Activated T-helper 1 cell treated with Interleukin-2 at 50 U/mL for 16 hours (primary cell): Measurements from ENCODE around the gene RPRML.
"Not testable (repeated sequence)": the region's sequence is repeated elsewhere in the genome, so short reads cannot be mapped to it uniquely, and the experiment has no call there.

Source experiments
- DNase-seq: peaks from one replicate; pipeline ENCODE4 v3.0.0-alpha.2; 2020; ENCODE audit warnings: low read depth

The RPRML gene

DNA sequence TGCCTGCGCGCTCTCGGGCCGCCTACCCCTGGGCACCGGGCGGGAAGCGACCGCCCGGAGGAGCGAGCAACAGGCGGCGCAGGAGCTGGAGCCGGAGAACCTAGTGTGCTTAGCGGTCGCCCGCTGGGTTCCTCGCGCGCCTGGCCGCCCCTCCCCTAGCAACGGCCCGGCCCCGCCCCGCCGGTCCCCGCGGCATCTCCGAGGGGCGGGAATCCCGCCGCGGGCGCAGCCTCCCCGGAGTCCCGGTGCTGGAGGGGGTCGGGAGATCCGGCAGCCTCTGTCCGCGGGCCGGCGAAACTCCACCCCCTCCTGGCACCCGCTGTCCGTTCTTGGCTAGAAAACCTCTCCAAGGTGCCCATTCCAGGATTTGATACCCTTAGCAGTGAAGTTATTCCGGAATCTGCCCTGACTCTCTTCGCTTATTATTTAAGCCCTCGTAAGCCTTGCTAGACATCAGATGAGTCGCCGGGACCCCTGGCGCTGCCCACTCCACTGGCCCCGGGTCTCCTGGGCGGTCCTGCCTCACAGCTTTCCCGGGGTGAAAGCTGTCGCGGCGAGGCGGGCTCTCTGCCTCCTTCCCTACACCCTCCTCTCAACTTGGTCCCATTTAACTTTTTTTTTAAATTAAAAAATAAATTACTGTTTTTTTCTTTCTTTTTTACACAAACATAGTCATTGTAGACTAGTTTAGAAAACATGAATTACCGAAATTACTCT lies at the start of gene RPRML:
Gene RPRML (minus strand): TSS at position 107 of the 717 bp plus-strand sequence. CDS start 246 bp downstream, outside the sequence.
- DNase-seq, result no peak

DNA sequence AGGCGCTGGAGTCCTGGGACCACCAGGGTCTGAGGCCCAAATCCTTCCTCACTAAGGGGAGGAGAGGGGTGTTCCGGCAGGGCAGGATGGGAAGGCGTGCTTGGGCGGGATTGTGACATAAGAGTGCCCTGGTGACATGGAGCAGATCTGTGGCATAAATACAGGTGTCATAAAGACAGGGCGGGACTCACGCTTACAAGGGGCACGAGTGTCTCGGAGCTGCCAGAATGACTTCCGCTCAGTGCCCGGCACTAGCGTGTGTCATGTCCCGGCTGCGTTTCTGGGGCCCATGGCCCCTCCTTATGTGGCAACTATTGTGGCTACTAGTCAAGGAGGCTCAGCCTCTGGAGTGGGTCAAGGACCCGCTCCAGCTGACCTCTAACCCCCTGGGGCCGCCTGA lies 37.9 kb upstream of the RPRML start:
- DNase-seq, result not testable (repeated sequence)

DNA sequence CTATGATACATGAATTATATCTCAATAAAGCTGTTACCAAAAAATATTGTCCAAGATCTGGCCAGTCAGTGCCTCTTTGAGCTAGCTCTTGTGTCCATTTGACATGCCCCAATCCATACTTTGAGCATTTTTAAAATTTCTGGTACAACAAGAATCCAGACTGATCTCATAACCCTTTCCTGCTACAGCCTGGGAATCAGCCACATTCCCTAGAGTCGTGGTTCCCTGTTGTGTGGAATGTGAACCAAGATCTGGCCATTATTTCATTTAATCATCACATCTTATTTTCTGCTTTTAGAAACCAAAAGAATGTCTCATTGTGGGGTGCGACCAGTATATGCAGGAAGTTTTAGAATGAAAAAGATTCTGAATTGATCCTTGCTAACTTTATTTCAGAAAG lies 34.3 kb upstream of the RPRML start:
- no peak for DNase-seq

DNA sequence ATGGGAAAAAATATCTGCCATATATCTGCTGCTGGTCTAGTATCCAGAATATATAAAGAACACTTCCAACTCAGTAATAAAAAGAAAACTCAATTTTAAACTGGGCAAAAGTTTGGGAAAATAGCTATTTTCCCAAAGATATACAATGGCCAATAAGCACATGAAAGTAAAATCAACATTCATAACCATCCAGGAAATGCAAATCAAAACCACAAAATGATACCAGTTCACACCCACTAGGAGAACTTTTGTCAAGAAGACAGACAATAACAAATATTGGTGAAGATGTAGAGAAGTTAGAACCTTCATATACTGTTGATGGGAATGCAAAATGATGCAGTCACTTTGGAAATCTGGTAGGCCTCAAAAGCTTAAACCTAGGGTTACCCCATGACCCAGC lies 33.4 kb upstream of the RPRML start:
- DNase-seq, result no peak

DNA sequence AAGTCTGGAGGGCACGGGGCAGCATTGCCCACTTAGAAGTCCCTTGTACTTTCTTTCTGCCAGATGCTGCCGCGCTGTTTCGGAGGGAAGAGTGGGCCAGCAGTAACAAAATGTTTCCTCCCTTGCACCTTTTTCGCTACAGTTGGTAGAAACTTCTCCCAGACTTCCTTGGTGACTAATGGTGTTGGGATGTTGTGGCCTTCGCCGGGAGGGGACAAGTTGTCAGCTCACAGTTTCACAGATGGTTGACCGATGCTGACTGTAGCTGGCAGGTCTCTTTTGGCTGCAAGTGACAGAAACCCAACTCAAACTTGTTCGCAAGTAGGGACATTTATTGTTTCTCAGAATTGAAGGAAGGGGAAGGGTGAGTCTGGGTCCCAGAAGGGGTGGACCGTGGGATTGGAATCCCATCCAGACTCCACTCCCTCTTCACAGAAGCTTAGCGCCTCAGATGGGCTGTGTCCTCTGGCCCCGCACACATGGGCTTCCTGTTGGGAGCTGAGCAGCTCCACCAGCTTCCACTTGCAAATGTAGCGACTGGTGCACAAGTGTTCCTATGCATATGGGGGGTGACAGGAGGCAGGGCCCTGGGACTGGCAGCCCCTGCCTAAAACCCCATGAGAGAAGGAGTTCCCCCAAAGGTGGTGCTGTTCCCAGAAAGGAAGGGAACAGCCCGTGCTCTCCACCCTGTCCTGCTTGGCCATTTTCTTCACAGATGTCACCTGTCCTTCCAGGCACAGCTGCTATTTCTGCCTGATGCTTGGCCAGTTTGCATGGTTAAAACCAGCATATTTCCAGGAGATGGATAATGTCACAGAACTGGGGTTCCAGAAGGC lies 30.9 kb upstream of the RPRML start:
- no peak for DNase-seq

DNA sequence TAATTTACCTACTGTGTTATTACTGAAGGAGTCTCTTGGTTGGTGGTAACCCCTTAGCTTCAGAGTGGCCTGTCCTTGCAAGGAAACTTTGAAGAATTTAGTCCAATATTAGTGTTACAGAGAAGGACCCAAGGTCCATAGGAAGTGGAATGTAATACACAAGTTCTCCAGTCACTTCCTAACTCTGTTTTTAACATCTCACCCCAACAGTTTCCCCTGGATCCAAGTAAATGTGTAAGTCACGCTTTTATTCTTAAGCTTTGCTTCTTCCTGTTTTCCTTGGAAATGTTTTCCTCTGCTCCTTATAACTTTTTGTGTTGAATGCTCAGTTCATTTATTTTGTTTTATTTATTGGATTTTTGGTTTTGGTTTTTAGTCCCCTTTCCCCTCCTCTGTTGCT lies 25.9 kb upstream of the RPRML start:
- DNase-seq, result no peak

DNA sequence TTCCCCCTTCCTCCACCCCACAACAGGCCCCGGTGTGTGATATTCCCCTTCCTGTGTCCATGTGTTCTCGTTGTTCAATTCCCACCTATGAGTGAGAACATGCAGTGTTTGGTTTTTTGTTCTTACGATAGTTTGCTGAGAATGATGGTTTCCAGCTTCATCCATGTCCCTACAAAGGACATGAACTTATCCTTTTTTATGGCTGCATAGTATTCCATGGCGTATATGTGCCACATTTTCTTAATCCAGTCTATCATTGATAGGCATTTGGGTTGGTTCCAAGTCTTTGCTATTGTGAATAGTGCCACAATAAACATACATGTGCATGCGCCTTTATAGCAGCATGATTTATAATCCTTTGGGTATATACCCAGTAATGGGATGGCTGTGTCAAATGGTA lies 24.8 kb upstream of the RPRML start:
- not testable (repeated sequence) for DNase-seq

DNA sequence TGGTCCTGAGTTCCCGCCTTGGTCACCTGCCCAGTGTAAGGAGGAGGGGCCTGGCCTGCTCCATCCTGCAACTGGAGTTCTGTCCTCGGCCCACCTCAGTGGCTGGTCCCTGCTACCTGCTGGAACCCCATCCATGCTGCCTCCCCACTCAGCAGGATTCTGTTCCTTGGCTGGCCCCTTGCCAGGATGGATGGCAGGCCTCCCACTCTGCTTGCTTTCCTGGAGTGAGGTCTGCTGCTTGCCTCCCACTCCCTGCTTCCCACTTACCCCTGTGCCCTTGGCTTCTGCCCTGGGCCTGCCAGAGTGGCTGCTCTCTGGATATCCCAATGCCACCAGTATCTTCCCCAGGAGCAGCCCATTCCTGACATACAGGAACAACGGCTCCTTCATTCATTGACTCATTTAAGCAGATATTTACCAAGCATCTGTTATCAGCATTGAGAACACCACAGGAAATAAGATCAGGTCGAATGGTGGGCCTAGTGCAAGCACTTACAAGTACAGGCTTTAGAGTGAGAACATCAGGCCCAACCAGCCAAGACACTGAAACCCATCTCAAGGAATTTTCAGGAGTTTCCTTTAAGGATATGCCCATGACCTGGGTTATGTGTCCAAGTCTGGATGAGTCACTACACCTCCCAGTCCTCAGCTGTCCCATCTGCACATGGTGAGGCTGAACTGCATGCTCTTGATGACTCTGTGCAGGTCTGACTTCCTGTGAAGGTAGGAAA lies 17.0 kb upstream of the RPRML start:
- no peak for DNase-seq

DNA sequence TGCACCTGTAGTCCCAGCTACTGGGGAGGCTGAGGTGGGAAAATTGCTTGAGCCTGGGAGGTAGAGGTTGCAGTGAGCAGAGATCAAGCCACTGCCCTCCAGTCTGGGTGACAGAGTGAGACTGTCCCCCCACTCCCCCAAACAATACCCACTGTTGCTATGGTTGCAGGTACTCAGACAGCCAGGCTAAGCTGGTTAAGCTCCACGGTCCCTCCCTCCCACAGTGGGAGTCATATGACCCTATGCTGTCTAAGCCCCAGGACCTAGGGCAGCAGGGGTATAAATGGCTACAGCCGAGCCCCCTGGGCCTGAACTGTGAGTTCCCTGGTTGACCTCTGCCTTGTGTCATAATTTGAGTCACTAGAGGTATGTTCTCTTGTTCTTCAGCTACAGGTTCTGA lies 15.9 kb upstream of the RPRML start:
- no peak for DNase-seq

DNA sequence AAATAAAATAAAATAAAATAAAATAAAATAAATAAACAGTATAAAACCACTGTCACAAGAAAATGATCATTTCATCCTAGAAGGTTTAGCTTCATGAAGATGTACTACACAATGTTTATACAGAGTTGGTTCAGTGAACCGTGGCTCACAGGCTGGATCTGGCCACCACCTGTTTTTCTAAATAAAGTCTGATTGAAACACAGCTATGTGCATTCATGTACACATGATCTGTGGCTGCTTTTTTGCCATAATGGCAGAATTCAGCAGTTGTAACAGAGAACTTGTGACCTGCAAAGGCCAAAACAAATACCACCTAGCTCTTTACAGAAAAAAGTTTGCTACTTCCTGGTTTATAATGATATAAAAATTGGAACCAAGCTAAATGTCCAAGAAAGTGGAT lies 12.6 kb upstream of the RPRML start:
- DNase-seq, result no peak

DNA sequence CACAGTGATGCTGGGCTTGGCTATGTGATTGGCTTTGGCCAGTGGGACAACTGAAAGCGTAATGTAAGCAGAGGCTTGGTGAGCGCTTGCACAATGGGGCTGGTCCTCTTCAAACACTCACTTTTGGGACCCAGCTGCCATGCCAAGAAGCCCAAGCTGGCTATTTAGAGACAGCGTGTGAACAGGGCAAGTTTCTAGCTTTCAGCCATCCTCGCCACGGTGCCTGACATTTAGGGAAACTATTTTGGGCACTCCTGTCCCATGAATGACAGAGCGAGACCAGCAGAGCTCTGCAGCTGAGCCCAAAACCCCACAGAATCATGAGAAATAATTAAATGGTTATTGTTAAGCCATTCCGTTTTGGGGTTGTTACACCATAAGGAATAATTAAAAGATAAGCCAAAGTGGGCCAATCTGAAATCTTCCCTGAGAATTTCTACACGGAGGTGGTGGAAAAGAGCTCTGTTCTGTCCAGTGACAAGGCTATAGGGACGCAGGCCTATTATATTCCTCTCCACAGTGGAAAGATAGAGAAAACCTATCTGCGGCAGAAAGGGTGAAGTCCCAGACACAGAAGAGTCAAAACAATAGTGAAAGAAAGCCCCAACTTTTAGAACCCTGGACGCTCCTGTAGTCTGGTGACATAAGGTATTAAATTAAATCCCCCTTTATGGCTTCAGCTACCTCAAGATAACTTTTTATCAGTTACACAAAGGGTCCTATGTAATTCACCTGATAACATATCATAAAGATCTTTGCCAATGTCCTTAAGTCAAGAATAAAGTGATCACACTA lies 10.8 kb upstream of the RPRML start:
- DNase-seq, result no peak

DNA sequence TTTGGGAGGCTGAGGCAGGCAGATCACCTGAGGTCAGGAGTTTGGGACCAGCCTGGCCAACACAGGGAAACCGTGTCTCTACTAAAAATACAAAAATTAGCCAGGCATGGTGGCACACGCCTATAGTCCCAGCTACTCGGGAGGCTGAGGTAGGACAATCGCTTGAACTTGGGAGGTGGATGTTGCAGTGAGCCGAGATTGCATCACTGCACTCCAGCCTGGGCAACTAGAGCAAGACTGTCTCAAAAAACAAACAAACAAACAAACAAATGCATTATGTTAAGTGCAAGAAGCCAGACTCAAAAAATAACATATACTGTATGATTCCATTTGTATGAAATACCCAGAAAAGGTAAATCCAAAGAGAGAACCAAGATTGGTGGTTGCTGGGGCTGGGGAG lies 8.9 kb upstream of the RPRML start:
- not testable (repeated sequence) for DNase-seq

DNA sequence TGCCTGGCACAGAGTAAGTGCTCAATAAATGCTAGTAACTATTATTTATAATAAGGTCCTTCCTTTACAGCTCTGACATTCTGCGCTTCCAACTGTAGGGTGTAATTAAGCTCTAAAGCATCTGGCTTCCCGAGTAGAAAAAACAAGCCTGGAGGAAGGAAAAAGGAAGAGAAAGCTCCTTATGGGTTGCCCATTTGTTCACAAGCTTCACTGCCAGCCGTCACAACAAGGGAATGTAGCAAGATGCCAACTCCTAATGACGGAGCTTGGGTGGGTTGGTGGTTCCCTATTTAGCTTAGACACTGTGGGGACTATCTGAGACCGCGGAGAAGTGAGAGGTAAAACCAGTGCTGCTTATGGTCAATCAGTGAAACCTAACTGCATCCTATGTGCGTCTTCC lies 7.3 kb upstream of the RPRML start:
- no peak for DNase-seq

DNA sequence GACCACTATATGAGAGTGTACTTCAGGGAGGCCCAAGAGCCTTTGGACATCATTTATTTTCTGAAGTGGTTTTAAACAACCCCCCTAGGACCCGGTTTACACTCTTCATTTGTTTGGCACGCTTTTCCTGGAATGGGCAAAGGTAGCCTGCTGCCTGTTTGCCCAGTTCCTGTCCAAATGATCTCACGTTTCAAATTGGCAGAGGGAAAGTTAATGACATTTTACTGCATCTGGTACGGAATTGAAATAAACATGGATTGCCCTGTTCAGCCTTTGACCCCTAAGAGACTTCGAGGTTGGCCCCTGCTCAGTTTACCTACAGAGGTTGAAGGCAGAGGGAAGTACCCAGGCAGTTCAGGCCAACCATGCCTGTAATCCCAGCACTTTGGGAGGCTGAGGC lies 5.8 kb upstream of the RPRML start:
- no peak for DNase-seq

DNA sequence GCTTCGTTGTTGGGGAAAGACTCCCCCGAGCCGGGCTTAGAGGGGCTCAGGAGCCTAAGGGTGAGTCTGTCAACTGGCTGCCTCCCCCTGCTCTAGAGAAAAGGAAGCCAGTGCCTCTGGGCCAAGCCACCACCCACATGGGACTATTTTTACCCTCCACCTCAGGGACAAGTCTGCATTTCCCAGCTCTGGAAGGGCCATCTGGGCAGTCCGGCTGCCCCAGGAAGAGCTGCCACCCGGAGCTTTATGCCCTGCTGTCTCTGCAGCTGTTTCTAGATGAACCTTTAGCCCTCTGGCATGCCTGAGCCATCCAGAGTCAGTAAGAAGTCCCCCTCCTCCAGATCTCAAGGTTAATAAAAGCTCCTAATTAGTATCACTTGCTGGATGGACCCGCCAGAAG lies 5.3 kb upstream of the RPRML start:
- DNase-seq, result no peak

DNA sequence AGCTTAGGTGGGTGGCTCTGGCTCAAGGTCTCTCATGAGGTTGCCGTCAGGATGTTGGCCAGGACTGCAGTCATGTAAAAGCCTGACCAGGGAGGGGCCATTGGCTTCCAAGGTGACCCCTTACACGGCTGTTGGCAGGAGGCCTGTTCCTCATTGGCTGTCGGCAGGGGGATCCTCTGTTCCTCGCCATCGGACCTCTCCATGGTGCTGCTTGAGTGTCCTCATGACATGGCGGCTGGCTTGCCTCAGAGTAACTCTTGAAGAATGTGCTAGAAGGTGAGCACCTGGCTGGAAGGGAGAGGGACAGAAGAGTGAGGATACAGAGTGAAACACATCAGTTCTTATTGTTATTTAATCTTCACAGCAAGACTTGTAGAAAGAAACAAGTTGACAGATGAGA lies 4.7 kb upstream of the RPRML start:
- no peak for DNase-seq

DNA sequence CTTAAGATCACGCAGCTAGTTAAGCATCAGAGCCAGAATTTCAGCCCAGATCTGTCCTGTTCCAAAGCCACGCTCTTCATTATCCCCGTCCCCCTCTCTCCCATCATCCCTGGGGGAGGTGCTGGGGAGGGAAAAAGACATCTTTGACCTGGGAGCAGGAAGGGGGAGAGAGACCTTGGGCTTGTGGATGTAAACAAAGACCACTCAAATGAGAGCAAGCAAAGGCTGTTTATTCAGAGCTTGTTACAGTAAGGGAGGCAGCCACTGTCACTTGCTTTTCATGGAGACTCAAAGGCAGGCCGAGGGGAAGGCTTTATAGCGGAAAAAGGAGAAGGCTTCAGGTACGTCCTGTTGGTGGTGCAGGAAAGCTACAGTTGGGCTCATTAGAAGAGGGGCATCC lies 3.5 kb upstream of the RPRML start:
- DNase-seq, result no peak

DNA sequence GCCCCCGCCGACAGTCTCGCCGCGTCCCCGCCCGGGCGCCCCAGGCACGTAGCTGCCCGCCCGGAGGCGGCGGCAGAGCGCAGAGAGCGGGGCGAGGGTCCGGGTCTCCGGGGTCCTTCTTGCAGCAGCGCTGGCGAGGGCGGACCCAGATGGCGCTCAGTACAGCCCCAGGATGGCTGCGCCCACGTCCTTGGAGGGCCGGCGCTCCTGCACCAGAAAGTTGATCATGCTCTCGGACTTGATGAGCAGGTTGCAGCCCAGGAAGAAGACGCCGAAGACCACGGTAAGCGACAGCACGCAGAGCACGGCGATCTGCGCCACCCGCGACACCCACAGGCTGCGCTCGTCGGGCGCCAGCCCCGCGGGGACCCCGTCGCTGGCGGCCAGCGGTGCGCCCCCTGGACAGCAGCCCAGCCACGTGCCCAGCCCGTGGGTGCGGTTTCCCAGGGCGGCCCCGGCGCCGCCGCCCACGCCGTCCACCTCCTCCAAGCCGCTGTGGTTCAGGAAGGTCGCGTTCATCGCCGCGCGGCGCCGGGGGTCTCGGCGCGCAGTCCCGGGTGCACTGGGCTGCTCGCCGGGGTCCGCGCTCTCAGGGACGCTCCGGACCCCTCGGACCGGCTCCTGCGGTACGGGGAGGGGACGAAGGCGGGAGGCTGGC lies 435 bp downstream of the RPRML start:
- DNase-seq, result no peak

DNA sequence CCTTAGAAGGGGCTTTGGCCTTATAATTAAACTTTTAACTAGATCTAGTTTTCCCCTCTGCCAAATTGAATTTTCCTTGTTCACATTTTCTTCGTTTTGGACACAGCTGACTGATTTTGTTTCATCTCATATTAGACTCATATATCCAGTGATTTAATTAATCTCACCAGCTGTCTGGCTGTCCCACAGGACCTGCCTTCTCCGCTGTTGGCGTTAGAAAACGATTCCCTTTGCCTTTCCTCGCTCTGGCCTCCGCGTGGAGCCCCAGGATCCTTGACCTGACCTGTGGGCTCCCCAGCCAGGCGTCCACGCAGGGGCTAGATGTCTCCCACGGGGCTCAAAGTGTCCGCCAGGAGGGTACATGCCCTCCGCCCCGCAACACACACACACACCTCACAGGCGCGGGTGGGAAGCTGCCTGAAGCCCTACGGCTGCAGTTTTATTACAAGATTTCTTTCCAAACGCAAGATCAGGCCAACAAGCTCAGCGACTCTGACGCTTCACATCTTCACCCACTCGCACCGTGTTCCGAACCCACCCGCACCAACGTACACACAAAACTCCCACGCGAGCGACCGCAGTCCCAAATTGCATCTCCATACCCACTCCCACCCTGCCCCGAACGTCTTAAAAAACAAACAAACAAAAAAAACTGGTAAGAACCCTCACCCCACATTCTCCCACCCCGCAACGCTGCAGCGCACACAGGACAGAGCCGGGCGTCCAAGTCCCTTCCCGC lies 1.1 kb downstream of the RPRML start:
- no peak for DNase-seq

DNA sequence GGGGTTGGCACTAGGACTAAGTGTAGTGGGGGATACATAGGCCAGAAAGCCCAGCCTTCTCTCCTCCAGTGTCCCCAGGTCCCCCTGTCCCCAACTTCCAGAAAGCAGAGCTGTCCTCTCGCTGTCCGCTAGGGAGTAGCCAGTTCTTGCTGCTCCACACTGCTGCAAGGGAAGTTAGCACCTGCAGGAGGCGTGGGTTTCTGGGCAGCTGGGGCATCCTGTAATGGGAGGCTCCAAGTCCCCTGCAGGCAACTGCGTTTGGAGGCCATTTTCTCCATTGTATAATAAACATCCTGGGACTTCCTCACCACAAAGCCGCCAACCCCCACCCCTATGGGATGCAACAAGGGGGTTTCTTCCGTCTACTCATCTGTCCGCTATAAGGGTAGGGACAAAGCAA lies 1.7 kb downstream of the RPRML start:
- DNase-seq, result no peak
